ENCODE results near the gene CCR7.

CCR7 gene

DNA sequence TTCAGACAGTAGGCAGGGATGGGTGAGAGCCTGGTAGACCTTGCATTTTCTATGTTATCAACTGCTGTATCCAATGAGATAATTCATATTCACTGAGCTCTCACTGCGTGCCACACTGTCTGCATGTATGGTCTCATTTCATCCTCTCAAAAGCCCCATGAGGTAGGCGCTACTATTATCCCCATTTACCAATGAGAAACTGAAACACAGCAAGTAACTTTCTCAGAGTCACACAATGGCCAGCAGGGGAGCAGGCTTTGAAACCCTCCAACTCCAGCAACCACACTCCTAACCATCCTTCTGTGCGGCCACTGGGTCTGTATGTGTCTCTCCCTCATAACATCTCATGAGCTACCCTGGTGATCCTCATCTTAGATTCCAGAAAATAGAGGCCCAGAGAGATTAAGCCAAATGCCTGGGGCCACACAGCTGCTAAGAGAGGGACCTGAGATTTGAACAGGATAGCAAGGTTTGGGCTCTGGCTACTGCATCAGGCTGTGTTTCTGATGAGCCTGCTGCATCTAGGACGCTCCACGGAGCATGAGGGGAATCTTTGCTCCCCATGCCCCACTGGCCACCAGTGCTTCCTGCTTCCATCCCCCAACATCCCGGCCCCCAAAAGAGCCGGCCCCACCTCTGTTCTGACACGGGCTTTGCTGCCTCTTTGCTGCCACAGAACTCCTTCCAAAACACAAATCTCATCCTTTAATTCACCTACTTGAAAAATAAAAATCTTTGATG is 3.2 kb downstream of the CCR7 start:
- DNase-seq (ENCODE audit: low read depth) = no peak

GRCh38 chr17:40561294-40561870 is 3.9 kb downstream of the CCR7 start:
- no peak for DNase-seq (ENCODE audit: low read depth)

GRCh38 chr17:40560592-40561293 is 4.5 kb downstream of the CCR7 start:
- no peak for DNase-seq (ENCODE audit: low read depth)

DNA sequence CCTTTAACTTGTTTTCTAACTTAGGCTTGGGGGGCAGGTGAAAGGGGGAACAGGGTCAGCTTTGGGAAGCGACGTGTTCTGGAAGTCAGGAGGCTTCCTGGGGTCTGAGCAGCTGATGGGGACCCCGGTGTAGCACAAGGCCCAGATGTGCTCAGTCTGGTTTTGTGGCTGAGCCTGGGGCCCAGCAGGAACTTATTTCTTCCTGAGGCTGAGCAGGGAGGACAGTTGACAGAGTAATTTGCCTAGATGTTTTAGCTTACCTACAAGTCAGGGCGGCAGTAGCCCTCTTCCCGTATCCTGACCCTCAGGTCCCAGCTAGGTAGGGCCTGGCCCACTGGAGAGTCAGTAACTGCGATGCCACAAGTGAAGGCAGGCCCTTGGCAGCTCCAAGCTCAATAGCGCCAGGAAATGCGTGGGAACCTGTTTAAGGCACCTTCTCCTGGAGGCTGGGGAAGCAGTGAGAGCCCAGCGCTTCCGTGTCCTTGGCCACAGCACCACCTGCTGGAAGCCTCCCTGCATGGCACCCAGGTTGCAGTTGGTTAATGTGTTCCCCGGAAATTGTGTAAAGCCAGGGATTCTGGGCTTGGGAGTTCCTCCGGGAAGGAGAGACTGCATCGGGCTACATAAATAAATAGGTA is 5.2 kb downstream of the CCR7 start:
- DNase-seq (ENCODE audit: low read depth) = peak; percentile 88

- DNase-seq (ENCODE audit: low read depth) = no peak
These were observed 5.7 kb downstream of the CCR7 start for GRCh38 chr17:40559564-40559916.

- DNase-seq (ENCODE audit: low read depth) = peak; percentile 84
These were observed 6.2 kb downstream of the CCR7 start for GRCh38 chr17:40558890-40559563.

GRCh38 chr17:40558300-40558889 is 6.9 kb downstream of the CCR7 start:
- no peak for DNase-seq (ENCODE audit: low read depth)

GRCh38 chr17:40557531-40558299 is 7.6 kb downstream of the CCR7 start:
- peak; percentile 36 for DNase-seq (ENCODE audit: low read depth)

DNA sequence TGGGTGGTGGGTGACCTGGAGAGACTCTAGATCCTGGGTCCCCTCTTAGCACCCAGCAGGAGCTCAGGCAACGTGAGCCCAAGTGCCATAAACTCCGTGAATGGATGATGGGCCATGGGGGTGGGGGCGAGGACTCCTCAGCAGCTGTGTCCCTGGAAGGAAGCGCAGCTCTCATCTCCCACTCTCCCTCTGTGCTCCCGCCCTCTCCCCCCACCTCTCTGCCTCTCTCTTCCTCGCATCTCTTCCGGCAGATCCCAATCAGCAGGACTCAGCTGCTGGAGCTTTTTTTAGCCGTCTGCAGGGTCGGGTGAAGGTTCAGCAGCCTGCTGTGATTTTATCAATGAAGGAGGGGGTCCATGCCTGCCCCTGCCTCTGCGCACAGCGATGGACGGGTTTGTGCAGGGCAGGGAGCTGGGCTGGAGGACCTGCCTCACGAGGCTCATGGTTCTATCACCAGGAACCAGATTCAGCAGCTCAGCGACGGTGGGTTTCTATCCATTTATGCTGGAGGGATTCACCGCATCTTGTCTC is 8.3 kb downstream of the CCR7 start:
- DNase-seq (ENCODE audit: low read depth) = no peak

DNA sequence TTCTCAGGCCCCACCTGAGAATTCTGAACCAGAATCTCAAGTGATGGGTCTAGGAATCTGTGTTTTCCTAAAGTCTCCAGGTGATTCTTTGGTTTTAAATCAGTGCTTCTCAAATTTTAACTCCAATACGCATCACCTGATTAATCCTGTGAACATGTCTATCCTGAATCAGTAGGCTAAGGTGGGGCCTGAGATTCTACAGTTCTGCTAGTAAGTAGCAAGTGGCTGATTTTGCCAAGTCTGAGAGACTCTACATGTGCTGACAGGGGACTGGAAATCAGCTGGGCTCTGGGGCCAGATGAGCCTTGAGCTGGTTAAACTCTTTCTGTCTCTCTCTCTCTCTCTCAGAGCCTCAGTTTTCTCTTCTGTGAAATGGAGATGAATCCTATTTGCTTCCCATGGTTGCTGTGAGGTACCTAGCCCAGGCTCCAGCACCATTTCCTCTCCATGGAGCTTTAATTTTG is 9.0 kb downstream of the CCR7 start:
- DNase-seq (ENCODE audit: low read depth) = no peak

DNA sequence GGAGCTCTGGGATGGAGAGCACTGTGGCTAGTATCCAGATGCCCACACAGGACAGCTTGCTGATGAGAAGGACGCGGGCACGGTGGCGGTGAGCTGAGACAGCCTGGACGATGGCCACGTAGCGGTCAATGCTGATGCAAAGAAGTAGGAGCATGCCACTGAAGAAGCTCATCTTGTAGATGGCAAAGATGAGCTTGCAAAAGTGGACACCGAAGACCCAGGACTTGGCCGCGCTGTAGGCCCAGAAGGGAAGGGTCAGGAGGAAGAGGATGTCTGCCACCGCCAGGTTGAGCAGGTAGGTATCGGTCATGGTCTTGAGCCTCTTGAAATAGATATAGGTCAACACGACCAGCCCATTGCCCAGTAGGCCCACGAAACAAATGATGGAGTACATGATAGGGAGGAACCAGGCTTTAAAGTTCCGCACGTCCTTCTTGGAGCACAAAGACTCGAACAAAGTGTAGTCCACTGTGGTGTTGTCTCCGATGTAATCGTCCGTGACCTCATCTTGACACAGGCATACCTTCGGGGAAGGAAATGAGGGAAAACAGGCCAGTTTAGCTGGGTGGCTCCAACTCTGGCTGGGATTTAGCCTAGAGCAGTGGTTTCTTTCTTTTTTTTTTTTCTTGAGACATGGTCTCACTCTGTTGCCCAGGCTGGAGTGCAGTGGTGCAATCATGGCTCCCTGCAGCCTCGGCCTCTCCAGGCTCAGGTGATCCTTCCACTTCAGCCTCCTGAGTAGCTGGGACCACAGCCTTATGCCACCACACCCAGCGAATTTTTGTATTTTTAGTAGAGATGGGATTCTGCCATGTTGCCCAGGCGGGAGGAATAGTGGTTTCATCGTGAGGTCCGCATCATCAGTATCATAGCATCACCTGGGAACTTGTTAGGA is 9.7 kb downstream of the CCR7 start:
- no peak for DNase-seq (ENCODE audit: low read depth)

DNA sequence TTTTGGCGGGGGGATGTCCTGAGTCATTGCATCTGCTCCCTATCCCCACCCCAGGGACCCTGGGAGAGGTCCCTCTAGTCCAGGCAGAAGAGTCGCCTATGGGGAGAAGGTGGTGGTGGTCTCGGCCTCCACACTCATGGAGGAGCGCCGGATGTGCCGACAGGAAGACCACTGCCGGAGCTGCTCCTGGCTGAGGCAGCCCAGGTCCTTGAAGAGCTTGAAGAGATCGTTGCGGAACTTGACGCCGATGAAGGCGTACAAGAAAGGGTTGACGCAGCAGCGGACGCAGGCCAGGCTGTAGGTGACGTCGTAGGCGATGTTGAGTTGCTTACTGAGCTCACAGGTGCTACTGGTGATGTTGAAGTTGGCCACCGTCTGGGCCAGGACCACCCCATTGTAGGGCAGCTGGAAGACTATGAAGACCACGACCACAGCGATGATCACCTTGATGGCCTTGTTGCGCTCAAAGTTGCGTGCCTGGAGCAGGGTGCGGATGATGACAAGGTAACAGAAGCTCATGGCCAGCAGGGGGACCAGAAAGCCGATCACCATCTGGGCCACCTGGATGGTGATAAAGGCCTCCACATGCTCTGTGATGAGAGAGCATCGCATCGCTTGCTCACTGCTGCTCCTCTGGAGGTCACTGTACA is 10.5 kb downstream of the CCR7 start:
- no peak for DNase-seq (ENCODE audit: low read depth)

DNA sequence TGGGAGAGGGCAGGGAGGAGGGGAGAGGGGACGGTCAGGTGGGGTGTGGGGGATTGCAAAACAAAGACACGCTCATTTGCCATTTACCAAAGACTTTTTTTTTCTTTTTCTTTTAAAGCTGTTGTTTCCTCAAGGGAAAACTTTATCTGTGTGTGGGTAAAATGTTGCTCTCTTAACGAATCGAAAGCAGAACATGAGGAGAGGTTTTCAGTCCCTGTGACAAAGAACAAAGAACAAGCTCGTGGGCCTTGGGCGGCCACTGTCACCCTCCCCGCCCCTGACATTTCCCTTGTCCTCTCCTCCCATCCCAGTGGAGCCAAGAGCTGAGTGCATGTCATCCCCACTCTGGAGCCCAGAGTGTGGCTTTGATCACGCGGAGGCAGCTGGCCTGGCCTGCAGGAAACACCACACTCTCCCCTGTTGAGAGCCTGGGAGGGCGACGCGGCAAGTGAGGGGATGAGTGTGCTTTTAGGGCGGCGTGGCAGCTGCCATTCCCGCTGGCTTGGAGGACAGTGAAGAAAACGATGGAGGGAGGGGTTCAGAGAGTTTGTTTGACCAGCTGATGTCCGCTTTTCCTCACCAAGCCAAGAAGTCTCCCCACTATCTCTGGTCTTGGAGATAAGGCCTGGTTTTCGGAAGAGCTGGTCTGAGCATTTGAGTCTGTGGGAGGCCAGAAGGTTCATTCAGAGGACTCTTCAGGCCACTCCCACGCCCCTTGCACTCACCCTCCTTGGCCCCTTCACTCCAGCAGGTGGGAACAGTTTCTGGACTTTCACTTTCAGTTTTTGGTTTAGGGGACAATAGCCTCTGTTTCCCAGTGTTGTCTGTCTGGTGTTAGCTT is 11.4 kb downstream of the CCR7 start:
- DNase-seq (ENCODE audit: low read depth) = no peak

GRCh38 chr17:40552806-40553693 is 12.2 kb downstream of the CCR7 start:
- DNase-seq (ENCODE audit: low read depth) = no peak

DNA sequence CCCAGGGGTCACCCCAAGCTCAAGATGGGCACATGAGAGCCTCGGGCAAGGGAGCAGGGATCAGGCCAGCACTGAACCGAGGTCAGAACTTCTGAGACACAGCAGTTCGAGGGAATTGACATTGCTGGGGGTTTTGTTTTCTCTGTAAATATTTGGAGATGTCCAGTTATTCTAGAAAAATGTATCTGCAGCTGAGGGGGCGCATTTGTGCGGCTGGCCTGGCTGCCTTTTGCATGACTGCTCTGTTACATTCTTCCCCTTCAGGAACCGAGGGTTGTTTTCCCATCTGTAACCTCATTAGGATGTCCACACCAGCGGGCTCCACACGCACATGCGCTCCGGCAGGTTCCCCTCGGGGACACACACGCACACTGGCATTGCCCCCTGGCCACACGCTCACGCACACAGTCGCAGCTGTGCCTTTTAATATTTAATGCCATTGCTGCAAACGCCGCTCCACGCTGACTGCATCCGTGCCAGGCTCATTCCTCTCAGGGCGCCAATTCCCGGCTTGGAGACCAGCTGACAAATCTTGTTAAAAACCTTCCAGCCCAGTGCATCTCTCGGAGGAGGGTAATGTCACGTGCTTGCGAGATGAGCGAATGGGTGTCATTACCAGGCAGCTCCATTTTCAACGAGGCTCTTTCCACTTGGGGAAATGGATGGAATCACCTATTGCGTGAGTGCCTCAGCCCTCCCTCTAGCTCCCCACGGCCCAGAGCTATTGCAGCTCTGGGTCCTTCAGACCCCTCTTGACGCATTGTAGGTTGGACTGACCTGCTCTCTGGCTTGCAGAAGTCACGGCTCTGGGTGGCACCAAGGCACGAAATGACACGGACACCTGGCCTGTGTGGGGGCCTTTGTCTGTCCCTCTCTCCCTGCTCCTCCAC is 13.1 kb downstream of the CCR7 start:
- DNase-seq (ENCODE audit: low read depth) = peak; percentile 86

Measured in fibroblast of the conjunctiva (primary cell).